Neural cell (in vitro differentiated cells): Measurements from ENCODE around the gene SESN1. TPM values are rescaled to one million over a fixed set of nuclear protein-coding genes. Genes with fewer than 3 reads are reported as not detected.

Experiments used
- H2AFZ ChIP-seq: fragments of 200-600, 300-800 bp; sonication (generic), shearing (Covaris generic); 2 replicates; pipeline ENCODE4 v1.6.0; 2014; ENCODE audit warnings: low read depth, mild to moderate bottlenecking, antibody characterized with exemption, low read length, moderate library complexity
- H3F3A ChIP-seq: fragments of 200-600 bp; shearing (Covaris generic); 2 replicates; pipeline ENCODE4 v1.6.1; 2016; ENCODE audit warnings: mild to moderate bottlenecking, moderate library complexity, mixed read lengths, antibody characterized with exemption, low read length; ENCODE audit not compliant: insufficient read depth, poor library complexity, severe bottlenecking
- H3K27ac ChIP-seq: fragments of 200-600, 300-800 bp; sonication (generic), shearing (Covaris generic); 2 replicates; pipeline ENCODE4 v1.5.1; 2014; ENCODE audit warnings: mild to moderate bottlenecking, low read length, moderate library complexity
- H3K27me3 ChIP-seq: fragments of 300-800, 200-600 bp; sonication (generic), shearing (Covaris generic); 2 replicates; pipeline ENCODE4 v1.6.0; 2014; ENCODE audit warnings: mild to moderate bottlenecking, low read depth, low read length, moderate library complexity; ENCODE audit not compliant: insufficient read depth
- H3K36me3 ChIP-seq: fragments of 300-800, 200-600 bp; sonication (generic), shearing (Covaris generic); 2 replicates; pipeline ENCODE4 v1.5.1; 2014; ENCODE audit warnings: mild to moderate bottlenecking, antibody characterized with exemption, low read length, moderate library complexity; ENCODE audit not compliant: insufficient read depth
- H3K4me2 ChIP-seq: fragments of 300-800, 200-600 bp; sonication (generic), shearing (Covaris generic); 2 replicates; pipeline ENCODE4 v1.6.0; 2014; ENCODE audit warnings: mild to moderate bottlenecking, low read length
- H3K4me3 ChIP-seq: fragments of 300-800, 200-600 bp; sonication (generic), shearing (Covaris generic); 2 replicates; pipeline ENCODE4 v1.5.1; 2014; ENCODE audit warnings: mild to moderate bottlenecking, low read length, moderate library complexity
- H3K79me2 ChIP-seq: fragments of 200-600 bp; shearing (Covaris generic); replicated peaks from 2 replicates; pipeline ENCODE4 v1.6.0; 2014; ENCODE audit warnings: mild to moderate bottlenecking, low read length, moderate library complexity; ENCODE audit not compliant: insufficient read depth
- H3K9ac ChIP-seq: fragments of 300-800, 200-600 bp; sonication (generic), shearing (Covaris generic); 2 replicates; pipeline ENCODE4 v1.6.1; 2016; ENCODE audit warnings: mild to moderate bottlenecking, low read length, mixed read lengths
- H3K9me2 ChIP-seq: fragments of 200-600 bp; shearing (Covaris generic); 2 replicates; pipeline ENCODE4 v1.6.1; 2016; ENCODE audit warnings: mild to moderate bottlenecking, low read length, mixed read lengths; ENCODE audit not compliant: insufficient read depth
- H3K9me3 ChIP-seq: fragments of 200-600, 300-800 bp; sonication (generic), shearing (Covaris generic); 2 replicates; pipeline ENCODE4 v1.6.1; 2016; ENCODE audit warnings: mild to moderate bottlenecking, mixed run types, low read length, moderate library complexity, mixed read lengths
- H4K20me1 ChIP-seq: fragments of 200-600 bp; shearing (Covaris generic); 2 replicates; pipeline ENCODE4 v1.6.1; 2016; ENCODE audit warnings: mild to moderate bottlenecking, mixed run types; ENCODE audit not compliant: insufficient read depth
- EP300 ChIP-seq: fragments of 450-650 bp; conservative IDR thresholded peaks from 2 replicates; pipeline ENCODE4 v1.6.1; 2014; ENCODE audit warnings: antibody characterized with exemption, mild to moderate bottlenecking, moderate library complexity; ENCODE audit not compliant: poor library complexity, severe bottlenecking
- EZH2 ChIP-seq: fragments of 200-600, 300-800 bp; shearing (Covaris generic), sonication (generic); IDR thresholded peaks from 2 replicates; pipeline ENCODE4 v1.6.1; 2014; ENCODE audit warnings: antibody characterized with exemption, low read length, borderline replicate concordance, mild to moderate bottlenecking; ENCODE audit not compliant: insufficient read depth, poor library complexity, severe bottlenecking
- MXI1 ChIP-seq: fragments of 450-650 bp; conservative IDR thresholded peaks from 2 replicates; pipeline ENCODE4 v1.6.1; 2014; ENCODE audit warnings: antibody characterized with exemption, mild to moderate bottlenecking; ENCODE audit not compliant: poor library complexity, severe bottlenecking
- POLR2AphosphoS5 ChIP-seq: IDR thresholded peaks from 2 replicates; pipeline ENCODE4 v1.6.1; 2012
- RAD21 ChIP-seq: fragments of 450-650 bp; conservative IDR thresholded peaks from 2 replicates; pipeline ENCODE4 v1.6.1; 2014; ENCODE audit warnings: antibody characterized with exemption, mild to moderate bottlenecking, moderate library complexity
- SMC3 ChIP-seq: fragments of 450-650 bp; conservative IDR thresholded peaks from 2 replicates; pipeline ENCODE4 v1.6.1; 2014; ENCODE audit warnings: antibody characterized with exemption, mild to moderate bottlenecking, moderate library complexity; ENCODE audit not compliant: poor library complexity
- TAF1 ChIP-seq: IDR thresholded peaks from 2 replicates; pipeline ENCODE4 v1.6.1; 2012; ENCODE audit warnings: low read depth
- polyA plus RNA-seq: library from polyadenylated mRNA; depleted of rRNA; stranded (reverse); fragments of >200 nt; gene quantifications from 2 replicates; pipeline ENCODE4 v1.2.3, GENCODE V29; 2014
- TF ChIP-seq, protein P1 (sequence below): IDR thresholded peaks from 2 replicates; pipeline ENCODE4 v1.6.1; 2012; ENCODE audit warnings: borderline replicate concordance
- TF ChIP-seq, protein P2 (sequence below): fragments of 450-650 bp; IDR thresholded peaks from 2 replicates; pipeline ENCODE4 v1.5.1; 2014; ENCODE audit warnings: antibody characterized with exemption, mild to moderate bottlenecking, moderate library complexity; ENCODE audit not compliant: poor library complexity, severe bottlenecking

The SESN1 gene
- polyA plus RNA-seq, 1 donor from 2014 or later, result 46.4 TPM

DNA sequence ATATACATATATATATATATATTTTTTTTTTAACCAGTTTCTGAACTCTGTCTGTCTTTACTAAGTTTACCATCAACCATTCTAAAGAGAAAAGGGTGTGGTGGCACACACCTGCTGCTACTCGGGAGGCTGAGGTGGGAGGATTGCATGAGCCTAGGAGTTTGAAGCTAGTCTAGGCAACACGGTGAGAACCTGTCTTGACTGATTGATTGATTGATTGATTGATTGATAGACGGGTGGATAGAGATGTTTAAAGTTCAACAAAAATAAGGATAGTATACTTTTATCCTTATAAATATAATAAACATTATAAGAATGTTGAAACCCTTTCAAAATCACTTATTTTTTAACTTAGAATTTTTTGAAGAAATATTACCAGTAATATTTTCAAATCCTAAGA, 30.9 kb upstream of the SESN1 start:
- H4K20me1 ChIP-seq, result no peaks in the 10 kb centered on the region
- H3K9me2 ChIP-seq, result no peaks in the 10 kb centered on the region
- no peak overlapping the region for H3K4me2 ChIP-seq
- no peak overlapping the region for H3K27ac ChIP-seq
- no peaks in the 10 kb centered on the region for H3K9me3 ChIP-seq
- H3K36me3 ChIP-seq, result no peaks in the 10 kb centered on the region
- H3F3A ChIP-seq, result no peaks in the 10 kb centered on the region
- H3K9ac ChIP-seq, result no peak overlapping the region
- TF ChIP-seq RAD21 (no peak), POLR2AphosphoS5 (no peak), SMC3 (no peak), EP300 (no peak), EZH2 (no peak), TAF1 (no peak)
- TF ChIP-seq, protein P1, sequence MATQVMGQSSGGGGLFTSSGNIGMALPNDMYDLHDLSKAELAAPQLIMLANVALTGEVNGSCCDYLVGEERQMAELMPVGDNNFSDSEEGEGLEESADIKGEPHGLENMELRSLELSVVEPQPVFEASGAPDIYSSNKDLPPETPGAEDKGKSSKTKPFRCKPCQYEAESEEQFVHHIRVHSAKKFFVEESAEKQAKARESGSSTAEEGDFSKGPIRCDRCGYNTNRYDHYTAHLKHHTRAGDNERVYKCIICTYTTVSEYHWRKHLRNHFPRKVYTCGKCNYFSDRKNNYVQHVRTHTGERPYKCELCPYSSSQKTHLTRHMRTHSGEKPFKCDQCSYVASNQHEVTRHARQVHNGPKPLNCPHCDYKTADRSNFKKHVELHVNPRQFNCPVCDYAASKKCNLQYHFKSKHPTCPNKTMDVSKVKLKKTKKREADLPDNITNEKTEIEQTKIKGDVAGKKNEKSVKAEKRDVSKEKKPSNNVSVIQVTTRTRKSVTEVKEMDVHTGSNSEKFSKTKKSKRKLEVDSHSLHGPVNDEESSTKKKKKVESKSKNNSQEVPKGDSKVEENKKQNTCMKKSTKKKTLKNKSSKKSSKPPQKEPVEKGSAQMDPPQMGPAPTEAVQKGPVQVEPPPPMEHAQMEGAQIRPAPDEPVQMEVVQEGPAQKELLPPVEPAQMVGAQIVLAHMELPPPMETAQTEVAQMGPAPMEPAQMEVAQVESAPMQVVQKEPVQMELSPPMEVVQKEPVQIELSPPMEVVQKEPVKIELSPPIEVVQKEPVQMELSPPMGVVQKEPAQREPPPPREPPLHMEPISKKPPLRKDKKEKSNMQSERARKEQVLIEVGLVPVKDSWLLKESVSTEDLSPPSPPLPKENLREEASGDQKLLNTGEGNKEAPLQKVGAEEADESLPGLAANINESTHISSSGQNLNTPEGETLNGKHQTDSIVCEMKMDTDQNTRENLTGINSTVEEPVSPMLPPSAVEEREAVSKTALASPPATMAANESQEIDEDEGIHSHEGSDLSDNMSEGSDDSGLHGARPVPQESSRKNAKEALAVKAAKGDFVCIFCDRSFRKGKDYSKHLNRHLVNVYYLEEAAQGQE, result no peak
- no peak overlapping the region for H3K4me3 ChIP-seq
- H2AFZ ChIP-seq, result no peak overlapping the region
- peaks cover 16% of the 10 kb centered on the region for H3K79me2 ChIP-seq
- no peaks in the 10 kb centered on the region for H3K27me3 ChIP-seq

DNA sequence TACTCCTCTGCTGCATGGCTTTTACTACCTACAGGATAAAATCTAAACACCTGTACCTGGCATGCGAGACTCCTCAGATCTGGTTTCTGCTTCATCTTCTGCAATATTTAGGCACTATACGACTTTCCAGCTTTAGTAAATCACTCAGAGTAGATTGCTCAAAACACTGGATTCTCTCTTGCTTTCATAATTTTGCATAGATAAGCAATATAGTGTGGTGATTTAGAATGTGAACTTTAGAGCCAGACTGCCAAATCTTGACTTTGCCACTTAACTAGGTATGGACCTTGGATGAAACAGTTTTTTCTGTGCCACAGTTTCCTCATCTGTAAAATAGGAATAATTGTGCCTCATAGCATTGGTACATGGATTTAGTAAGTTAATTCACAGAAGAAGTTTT, 29.6 kb upstream of the SESN1 start:
- Histone ChIP-seq H3K27me3 (no peaks in the 10 kb centered on the region), H3K27ac (no peak overlapping the region), H4K20me1 (no peaks in the 10 kb centered on the region), H3K79me2 (peaks cover 16% of the 10 kb centered on the region), H3K4me3 (no peak overlapping the region), H3K36me3 (no peaks in the 10 kb centered on the region), H3K9me2 (no peaks in the 10 kb centered on the region), H3K9ac (no peak overlapping the region), H2AFZ (no peak overlapping the region), H3K4me2 (no peak overlapping the region), H3K9me3 (no peaks in the 10 kb centered on the region), H3F3A (no peaks in the 10 kb centered on the region)
- TF ChIP-seq, protein P1, result no peak
- no peak for TF ChIP-seq TAF1
- TF ChIP-seq SMC3, result no peak
- TF ChIP-seq EP300, result no peak
- TF ChIP-seq, protein P2, sequence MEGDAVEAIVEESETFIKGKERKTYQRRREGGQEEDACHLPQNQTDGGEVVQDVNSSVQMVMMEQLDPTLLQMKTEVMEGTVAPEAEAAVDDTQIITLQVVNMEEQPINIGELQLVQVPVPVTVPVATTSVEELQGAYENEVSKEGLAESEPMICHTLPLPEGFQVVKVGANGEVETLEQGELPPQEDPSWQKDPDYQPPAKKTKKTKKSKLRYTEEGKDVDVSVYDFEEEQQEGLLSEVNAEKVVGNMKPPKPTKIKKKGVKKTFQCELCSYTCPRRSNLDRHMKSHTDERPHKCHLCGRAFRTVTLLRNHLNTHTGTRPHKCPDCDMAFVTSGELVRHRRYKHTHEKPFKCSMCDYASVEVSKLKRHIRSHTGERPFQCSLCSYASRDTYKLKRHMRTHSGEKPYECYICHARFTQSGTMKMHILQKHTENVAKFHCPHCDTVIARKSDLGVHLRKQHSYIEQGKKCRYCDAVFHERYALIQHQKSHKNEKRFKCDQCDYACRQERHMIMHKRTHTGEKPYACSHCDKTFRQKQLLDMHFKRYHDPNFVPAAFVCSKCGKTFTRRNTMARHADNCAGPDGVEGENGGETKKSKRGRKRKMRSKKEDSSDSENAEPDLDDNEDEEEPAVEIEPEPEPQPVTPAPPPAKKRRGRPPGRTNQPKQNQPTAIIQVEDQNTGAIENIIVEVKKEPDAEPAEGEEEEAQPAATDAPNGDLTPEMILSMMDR, result no peak
- TF ChIP-seq EZH2, result no peak
- no peak for TF ChIP-seq MXI1
- no peak for TF ChIP-seq POLR2AphosphoS5
